SIG-M5 (cell line): ENCODE measurements around the gene MPP3.

Source experiments
- DNase-seq: peaks from one replicate; lab custom pipeline; 2025; lab: John Stamatoyannopoulos, UW

Gene MPP3

GRCh38 chr17:43832168-43832975, 574 bp downstream of the MPP3 start:
- DNase-seq: no peak

GRCh38 chr17:43831633-43832032, 1.3 kb downstream of the MPP3 start:
- DNase-seq: no peak

- no peak for DNase-seq
Observed at GRCh38 chr17:43830510-43831140, 2.3 kb downstream of the MPP3 start.

GRCh38 chr17:43829738-43830137, 3.2 kb downstream of the MPP3 start:
- no peak for DNase-seq

- no peak for DNase-seq
Observed at GRCh38 chr17:43827596-43827995, 5.3 kb downstream of the MPP3 start.

GRCh38 chr17:43826206-43826605, 6.7 kb downstream of the MPP3 start:
- DNase-seq: no peak

- DNase-seq: no peak
Observed at GRCh38 chr17:43825567-43825966, 7.4 kb downstream of the MPP3 start.

GRCh38 chr17:43823350-43824084, 9.4 kb downstream of the MPP3 start:
- no peak for DNase-seq

GRCh38 chr17:43822570-43823190, 10.3 kb downstream of the MPP3 start:
- no peak for DNase-seq

- DNase-seq: no peak
Observed at GRCh38 chr17:43820759-43821158, 12.2 kb downstream of the MPP3 start.

GRCh38 chr17:43818966-43819365, 14.0 kb downstream of the MPP3 start:
- DNase-seq: no peak

- no peak for DNase-seq
Observed at GRCh38 chr17:43817826-43818225, 15.1 kb downstream of the MPP3 start.

GRCh38 chr17:43816336-43817320, 16.3 kb downstream of the MPP3 start:
- no peak for DNase-seq

GRCh38 chr17:43814714-43815113, 18.2 kb downstream of the MPP3 start:
- DNase-seq: no peak

- DNase-seq: no peak
Observed at GRCh38 chr17:43814026-43814425, 18.9 kb downstream of the MPP3 start.

- no peak for DNase-seq
Observed at GRCh38 chr17:43813386-43813785, 19.6 kb downstream of the MPP3 start.

- no peak for DNase-seq
Observed at GRCh38 chr17:43812396-43813265, 20.3 kb downstream of the MPP3 start.

- DNase-seq: no peak
Observed at GRCh38 chr17:43810823-43811222, 22.1 kb downstream of the MPP3 start.

GRCh38 chr17:43810226-43810715, 22.7 kb downstream of the MPP3 start:
- DNase-seq: no peak

- no peak for DNase-seq
Observed at GRCh38 chr17:43809121-43809520, 23.8 kb downstream of the MPP3 start.
